ELF-1 (cell line): ENCODE data around the gene DHRS9.
"Not testable (repeated sequence)": the region's sequence is repeated elsewhere in the genome, so short reads cannot be mapped to it uniquely, and the experiment has no call there.

ENCODE experiments used
- DNase-seq: peaks from one replicate; pipeline ENCODE4 v3.0.0-alpha.2; 2016; ENCODE audit warnings: low read depth, low spot score

Gene DHRS9

DNA sequence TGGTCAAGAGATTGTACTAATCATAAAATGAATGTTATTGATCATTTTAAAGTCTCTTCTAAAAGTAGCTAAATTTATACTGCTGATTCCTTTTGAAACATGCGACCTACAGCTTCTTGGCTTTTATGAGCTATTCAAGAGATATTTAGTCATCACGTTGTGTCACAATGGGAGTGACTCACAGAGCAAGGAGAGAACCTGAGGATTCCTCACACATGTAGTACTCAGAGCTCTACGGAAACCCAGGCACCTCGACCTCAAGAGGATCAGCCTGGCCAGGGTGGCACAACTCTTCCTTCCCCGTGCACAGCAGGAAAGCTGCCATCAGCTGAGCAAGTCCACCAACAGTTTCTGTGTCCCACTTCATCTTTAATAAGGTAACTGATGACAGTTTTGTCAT lies at the start of gene DHRS9:
Gene DHRS9 (plus strand): TSS at position 223 of the 400 bp plus-strand sequence. CDS start 12,019 bp downstream, outside the sequence.
- DNase-seq: no peak

DNA sequence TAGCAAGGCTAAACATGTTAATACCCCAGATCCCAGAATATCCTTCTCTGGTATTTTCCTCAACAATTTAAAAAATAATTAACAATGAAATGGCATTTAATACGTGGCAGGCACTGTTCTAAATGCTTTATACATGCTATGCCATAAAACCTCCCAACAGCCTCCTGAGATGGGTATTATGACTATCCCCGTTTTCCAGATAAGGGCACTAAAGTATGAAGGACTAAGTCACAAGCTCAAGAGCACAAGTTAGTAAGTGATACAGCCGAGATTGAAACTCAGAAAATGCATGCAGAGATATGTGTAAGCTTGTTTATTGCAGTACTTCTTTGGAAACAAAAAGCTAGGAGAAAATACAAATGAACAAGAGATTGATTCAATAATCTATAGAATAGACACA lies 46.2 kb upstream of the DHRS9 start:
- no peak for DNase-seq

DNA sequence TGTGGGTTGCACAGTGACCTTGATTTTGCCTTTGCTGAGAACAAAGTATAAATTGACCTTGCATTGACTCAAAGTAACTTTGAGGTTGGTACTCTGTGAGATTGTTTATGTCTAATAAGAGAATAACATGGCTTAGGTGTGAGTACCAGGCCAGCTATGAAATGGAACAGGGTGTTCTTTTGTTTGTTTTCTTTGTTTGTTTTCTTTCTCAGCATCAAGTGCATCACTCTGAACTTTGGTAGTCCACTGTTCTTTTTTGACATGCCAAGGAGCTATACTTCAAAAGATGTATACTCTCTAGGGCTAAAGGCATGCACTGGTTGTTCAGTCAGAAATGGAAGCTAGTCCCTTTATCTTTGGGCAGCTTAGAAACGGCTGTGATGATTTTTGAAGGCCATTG lies 43.3 kb upstream of the DHRS9 start:
- no peak for DNase-seq

DNA sequence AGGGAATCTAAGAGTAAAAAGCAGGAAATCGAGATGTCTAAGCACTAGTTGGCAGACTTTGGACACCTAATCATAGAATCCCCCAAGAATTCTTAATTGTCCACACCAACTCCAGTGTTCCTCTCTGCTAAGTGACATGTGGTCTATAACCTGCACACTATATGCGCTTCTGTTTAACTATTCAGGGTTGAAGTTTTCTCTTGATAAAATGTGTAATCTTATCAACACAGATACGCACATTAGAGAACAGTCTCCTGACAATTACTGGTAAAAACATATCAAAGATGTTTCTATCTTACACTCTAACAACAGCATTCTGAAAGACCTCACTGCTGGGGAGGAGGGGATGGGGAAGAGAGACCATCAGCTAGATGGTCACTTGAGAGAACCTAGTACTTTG lies 42.1 kb upstream of the DHRS9 start:
- no peak for DNase-seq

DNA sequence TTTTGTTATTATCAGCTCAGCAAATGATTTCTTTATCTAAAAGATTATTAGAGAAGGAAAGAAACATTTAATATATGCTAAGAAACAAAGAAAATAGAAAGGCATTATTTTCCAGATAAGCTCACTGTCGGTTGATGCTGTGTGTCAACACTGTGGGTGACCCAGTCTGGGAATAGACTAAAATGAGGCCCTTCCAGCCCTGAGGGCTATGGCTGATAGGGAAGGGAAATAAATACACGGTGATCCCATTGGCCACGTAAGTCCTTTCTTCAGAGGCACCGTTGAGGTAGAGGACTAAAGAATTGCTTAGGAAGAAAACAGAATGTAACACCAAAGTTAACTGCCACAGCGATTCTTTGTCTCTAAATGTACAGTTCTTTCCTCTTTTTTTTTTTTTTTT lies 40.0 kb upstream of the DHRS9 start:
- DNase-seq: no peak

DNA sequence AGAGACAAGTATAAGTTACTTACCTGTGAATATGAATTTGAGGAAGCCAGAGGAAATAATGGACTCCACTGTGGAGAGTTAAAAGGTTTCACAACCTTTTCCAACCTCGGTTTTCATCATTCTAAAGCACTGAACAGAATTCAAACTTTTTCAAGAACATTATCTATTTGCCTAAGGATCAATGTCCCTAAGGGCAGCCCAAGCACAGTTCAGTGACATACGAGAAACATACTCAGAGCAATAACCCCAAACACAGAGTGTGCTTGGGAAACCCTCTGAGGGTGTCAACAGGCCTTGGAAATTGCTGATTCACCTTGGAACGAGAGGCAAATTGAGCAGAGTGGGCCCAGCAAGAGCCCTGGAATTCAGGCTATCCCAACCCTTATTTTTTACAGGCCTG lies 38.2 kb upstream of the DHRS9 start, which contains the start of gene ABCB11:
Gene ABCB11 (minus strand): TSS at position 123 of the 400 bp plus-strand sequence. CDS start 13,199 bp downstream, outside the sequence.
- no peak for DNase-seq

DNA sequence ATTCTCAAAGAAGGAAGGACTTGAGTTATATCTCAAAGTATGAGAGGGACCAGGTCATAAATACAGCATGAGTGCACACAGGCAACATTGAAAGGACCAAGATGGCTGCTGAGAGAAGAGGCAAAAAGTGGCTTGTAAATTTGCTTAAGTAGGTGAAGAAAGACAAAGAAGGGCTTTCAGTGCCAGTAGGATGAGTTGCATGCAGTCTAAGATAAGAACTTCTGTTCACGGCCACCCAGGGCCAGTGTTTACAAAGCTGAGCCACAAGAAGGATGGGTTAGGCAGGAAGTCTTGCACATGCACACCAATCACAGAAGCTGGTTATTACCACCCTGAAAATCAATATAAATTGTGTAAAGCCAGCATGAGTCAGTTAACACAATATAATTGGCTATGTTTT lies 35.1 kb upstream of the DHRS9 start:
- DNase-seq: peak; percentile 6

DNA sequence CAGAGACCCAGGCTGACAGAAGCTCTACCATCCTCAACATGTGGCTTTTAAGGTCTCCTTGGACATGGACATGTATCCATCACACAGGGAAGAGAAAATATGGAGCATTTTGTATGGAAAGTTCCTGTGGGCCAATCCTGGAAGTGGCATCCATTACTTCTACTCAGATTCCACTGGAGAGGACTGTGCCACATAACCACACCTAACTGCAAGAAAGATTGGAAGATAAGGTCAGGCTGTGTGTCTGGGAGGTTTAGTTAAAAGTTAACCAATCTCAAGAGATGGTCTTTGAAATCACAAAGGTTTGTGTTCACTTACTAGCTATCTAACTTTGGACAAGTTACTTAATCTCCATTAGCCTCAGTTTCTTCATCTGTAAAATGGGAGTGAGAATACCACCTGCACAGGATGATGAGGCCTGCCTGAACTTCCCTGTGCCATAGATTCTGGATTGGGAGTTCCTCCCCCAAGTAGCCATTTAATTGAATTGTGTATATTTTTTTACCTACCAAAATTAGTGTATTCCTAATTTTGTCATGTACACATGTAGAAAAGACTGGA lies 34.3 kb upstream of the DHRS9 start:
- DNase-seq: no peak

DNA sequence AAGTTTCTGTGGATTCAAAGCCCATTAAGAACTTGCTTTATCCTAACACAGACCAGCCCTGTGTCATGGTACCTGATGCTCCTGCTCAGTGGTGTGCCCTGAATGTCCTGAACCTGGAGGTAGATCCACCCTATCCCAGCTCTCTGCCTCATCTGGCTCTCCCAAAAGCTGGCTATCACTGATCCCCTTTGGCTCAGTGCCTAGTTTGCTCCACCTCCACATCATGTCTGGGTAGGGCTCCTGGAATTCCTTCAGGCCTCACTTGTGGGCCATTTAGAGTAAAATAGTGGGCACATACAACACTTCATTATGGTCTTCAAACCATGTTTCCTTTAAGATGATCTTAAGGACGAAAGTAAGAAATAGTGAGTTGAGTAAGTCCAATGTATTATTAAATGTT lies 33.5 kb upstream of the DHRS9 start:
- no peak for DNase-seq

DNA sequence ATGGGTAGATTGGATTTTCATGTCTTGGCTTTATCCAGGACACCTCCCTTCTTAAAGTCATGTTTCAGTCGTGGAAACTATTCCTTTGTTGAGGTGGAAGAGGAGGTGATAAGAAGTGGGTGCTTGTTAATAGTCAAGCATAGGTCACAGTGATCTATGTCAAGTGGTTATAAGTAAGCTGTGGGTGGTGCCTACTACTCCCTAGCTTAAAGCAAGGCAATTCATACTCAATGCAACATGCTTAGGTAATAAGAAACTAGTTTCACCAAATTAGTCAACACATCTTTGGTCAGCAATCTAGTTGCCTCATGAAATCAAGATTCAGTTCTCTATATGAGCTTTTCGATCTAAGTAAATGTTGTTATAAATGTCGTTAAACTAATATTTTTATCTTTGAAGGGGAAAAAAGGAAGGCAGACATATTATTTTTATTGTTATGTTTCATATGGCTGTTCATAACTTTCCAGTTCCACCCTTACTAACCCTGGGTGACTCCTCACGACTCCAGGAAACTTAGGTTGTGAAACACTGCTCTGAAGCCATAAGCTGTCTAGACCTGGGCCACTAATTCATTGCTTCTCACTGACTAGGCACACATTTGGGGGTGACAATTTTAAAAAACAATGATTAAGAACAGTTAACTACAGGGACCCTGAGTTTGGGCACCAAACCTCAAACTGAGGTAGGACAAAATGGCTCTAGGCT lies 32.5 kb upstream of the DHRS9 start:
- DNase-seq: no peak

DNA sequence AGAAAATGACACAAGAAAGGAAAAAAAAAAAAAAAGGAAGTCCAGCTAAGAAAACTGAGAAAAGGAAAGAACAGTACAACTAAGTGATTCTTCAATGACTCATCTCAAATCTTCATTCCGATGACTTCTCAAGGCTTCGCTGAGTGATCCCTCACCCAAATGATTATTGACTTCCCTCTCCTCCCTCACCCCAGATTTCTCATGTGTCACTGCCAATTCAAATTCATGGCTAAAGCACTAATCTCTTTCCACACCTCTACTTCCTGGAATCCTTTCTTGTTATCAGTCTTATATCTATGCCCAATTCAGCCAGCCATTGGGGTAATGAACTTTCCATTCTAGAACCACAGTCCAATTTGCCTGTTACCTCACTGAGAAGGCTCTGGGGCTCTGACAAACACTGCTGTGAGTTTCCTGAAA lies 31.0 kb upstream of the DHRS9 start:
- no peak for DNase-seq

DNA sequence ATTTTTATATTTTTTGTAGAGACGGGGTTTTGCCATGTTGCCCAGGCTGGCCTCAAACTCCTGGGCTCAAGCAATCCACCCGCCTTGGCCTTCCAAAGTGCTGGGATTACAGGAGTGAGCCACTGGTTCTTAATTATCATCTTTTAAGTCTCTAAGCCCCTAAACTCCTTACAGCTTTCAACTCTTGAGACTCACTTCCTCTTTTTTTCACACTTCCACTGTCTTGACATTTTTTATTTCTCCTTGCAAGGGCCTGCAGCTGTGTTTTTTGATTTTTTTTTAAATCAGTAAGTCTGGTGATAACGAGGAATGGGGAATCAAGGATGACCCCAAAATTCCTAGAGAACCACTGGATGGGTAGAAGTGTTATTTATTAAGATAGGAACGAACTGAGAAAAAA lies 29.7 kb upstream of the DHRS9 start:
- DNase-seq: no peak

DNA sequence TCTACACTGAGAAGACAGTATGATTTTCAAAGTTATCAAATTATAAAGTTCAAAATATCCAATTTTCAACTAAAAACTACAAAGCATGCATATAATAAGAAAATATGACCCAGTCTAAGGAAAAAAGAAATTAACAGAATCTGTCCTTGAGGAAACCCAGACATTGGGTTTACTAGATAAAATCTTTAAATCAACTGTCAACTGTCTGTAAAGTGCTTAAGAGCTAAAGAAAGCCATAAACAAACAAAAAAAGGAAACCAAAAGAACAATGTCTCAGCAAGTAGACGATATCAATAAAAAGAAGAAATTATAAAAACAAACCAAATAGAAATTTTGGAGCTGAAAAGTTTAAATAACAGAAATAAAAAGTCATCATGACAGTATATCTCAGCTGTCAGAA lies 27.8 kb upstream of the DHRS9 start:
- no peak for DNase-seq

DNA sequence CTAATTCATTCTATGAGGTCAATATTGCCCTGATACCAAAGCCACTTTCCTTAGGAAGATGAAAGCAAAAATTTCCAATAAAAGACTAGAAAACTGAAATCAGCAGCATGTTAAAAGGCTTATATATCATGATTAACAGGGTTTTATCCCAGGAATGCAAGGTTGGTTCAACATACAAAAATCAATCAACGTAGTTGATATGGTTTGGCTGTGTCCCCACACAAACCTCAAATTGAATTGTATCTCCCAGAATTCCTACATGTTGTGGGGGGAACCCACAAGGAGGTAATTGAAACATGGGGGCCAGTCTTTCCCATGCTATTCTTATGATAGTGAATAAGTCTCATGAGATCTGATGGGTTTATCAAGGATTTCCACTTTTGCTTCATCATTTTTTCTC lies 26.5 kb upstream of the DHRS9 start:
- no peak for DNase-seq

DNA sequence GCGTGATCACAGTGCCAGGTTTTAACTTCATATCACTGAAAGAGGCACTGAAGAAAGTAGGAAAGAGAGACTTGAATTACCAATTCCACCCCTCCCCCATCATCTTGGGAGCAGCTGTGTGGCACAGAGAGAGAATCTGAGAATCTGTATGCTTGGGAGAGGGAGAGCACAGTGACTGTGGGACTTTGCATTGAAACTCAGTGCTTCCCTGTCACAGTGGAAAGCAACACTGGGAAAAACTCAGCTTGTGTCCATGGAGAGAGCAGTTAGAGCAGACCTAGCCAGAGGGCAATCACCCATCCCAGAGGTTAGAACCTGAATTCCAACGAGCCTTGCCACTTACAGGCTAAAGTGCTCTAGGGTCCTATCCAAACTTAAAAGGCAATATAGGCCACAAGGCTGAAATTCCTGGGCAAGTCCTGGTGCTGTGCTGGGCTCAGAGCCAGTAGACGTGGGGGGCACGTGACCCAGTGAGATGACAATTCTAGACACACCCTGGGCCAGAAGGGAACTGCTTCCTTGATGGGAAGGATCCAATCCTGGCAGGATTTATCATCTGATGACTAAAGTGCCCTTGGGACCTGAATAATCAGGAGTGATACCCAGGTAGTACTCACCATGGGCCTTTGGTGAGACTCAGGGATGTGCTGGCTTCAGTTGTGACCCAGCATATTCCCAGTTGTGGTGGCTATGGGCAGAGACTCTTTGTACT lies 22.8 kb upstream of the DHRS9 start:
- peak; percentile 51 for DNase-seq

DNA sequence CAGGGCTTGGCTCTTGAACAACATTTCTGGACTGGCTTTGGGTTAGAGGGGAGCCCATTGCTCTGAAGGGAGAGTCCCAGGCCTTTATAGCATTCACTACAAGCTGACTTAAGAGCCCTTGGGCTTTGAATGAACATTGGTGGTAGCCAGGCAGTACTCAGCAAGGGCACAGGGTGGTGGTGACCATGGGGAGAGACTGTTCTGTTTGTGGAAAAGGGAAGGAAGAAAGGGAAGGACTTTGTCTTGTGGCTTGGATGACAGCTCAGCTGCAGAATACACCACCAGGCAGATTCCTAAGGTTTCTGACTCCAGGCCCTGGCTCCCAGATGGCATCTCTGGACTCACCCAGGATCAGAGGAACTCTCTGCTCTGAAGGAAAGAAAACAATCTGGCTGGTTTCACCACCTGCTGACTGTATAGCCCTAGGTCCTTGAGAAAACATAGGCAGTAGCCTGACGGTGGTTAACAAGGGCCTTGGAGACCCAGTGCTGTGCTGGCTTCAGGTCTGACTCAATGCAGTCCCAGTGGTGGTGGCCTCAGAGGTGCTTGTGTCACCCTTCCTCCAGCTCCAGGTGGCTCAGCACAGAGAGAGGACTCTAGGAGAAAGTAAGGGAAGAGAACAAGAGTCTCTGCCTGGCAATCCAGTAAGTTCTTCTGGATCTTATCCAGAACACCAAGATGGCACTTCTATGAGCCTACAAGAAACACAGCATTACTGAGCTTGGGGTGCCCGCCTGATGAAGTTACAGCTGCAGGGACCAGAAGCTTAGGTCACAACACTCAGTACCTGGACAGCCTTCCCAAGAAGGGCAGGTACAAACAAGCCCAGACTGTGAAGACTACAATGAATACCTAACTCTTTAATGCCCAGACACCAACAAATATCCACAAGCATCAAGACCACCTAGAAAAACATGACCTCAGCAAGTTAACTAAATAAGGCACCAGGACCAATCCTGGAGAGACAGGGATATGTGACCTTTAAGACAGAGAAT lies 21.8 kb upstream of the DHRS9 start:
- no peak for DNase-seq

DNA sequence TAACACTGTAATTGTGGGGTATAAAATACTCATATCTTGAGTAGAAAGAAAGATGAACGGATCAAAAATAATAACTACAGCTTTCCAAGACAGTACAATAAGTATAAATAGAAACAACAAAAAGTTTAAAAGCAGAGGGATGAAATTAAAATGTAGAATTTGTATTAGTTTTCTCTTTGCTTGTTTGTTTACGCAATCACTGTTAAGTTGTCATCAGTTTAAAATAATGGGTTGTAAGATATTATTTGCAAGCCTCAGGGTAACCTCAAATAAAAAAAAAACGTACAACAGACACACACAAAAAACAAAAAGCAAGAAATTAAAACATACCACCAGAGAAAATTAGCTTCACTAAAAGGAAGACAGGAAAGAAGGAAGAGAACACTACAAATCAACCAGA lies 20.2 kb upstream of the DHRS9 start:
- DNase-seq: no peak

DNA sequence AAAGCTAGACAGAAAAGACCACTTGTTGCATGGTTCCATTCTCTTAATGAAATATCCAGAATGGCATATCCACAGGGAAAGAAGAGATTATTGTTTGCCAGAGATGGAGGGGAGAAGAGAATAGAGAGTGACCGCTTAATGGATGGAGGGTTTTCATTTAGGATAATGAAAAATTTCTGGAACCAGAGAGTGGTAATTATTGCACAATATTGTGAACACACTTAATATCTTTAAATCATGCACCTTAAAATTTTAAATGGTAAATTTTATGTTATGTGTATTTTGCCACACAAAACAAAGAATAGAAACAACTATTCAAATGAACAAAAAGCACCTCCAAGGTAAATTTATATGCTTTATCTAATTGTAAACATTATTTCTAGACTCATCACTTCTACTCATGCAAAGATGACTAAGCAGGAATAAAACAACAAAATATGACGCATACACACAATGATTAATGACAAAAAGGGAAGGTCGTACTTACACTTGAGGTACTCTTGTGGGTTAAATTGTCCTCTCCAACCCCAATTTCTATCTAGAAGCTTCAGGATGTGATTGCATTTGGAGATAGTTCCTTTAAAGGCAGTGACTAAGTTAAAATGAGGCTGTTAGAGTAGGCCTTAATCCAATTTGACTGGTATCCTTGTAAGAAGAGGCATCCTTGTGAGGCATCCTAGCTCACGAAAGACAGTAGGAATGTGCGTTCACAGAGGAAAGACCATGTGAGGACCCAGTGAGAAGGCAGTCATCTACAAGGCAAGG lies 18.7 kb upstream of the DHRS9 start:
- DNase-seq: no peak

DNA sequence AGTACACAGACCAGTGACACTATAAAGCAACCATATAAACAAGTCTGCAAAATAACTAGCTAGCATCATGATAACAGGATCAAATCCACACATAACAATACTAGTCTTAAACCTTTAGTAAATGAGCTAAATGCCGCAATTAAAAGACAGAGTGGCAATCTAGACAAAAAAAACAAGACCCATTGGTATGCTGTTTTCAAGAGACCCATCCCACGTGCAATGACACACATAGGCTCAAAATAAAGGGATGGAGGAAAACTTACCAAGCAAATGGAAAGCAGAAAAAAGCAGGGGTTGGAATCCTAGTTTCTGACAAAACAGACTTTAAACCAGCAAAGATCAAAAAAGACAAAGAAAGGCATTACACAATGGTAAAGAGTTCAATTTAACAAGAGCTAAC lies 14.8 kb upstream of the DHRS9 start:
- DNase-seq: not testable (repeated sequence)

DNA sequence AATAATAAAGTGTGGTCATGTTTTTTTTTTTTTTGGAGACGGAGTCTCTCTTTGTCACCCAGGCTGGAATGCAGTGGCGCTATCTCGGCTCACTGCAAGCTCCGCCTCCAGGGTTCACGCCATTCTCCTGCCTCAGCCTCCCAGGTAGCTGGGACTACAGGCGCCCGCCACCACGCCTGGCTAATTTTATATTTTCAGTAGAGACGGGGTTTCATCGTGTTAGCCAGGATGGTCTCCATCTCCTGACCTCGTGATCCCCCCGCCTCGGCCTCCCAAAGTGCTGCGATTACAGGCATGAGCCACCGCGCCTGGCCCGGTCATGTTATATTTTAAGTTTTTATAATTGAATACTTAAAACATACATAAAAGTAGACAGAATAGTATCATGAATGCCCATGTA lies 5.2 kb upstream of the DHRS9 start:
- not testable (repeated sequence) for DNase-seq

DNA sequence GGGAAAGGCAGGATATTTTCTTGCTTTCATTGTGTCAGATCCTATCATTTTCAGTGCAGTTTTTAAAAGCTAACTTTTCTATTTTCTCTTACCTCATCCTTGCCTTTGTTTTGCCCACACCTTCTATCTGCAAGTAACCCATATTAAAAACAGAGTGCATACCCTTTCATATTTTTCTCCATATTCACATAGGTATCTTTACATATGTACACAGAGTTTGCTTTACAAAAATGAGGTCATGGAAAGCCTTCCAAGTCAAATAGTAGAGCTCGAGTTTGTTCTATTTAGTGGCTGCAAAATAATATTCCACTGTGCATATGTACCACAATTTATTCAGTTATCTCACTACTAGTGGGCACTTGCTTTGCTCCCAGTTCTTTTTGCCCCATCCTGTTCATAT lies 3.9 kb upstream of the DHRS9 start:
- no peak for DNase-seq
